Fibroblast of pulmonary artery (primary cell): Measurements from ENCODE around the gene KRTAP1-5.
"Not testable (repeated sequence)": the region's sequence is repeated elsewhere in the genome, so short reads cannot be mapped to it uniquely, and the experiment has no call there.

ENCODE experiments used
- DNase-seq: peaks from one replicate; pipeline ENCODE4 v3.0.0-alpha.2; 2010; ENCODE audit warnings: low read depth
- H3K4me3 ChIP-seq: replicated peaks from 2 replicates; pipeline ENCODE4 v1.5.1; 2011; ENCODE audit warnings: low read depth, mild to moderate bottlenecking, control low read depth, low read length, moderate library complexity
- TF ChIP-seq, protein P1 (sequence below): IDR thresholded peaks from 2 replicates; pipeline ENCODE4 v1.5.1; 2011; ENCODE audit warnings: mild to moderate bottlenecking, control low read depth, low read length, inconsistent platforms; ENCODE audit errors: missing control alignments

The KRTAP1-5 gene

GRCh38 chr17:41065829-41066624 is 39.0 kb upstream of the KRTAP1-5 start, which contains the start of gene KRTAP2-4:
KRTAP2-4 (minus strand) TSS chr17:41065879; CDS start chr17:41065845, 34 bp downstream.
- DNase-seq, result peak; percentile 49
- TF ChIP-seq, protein P1, sequence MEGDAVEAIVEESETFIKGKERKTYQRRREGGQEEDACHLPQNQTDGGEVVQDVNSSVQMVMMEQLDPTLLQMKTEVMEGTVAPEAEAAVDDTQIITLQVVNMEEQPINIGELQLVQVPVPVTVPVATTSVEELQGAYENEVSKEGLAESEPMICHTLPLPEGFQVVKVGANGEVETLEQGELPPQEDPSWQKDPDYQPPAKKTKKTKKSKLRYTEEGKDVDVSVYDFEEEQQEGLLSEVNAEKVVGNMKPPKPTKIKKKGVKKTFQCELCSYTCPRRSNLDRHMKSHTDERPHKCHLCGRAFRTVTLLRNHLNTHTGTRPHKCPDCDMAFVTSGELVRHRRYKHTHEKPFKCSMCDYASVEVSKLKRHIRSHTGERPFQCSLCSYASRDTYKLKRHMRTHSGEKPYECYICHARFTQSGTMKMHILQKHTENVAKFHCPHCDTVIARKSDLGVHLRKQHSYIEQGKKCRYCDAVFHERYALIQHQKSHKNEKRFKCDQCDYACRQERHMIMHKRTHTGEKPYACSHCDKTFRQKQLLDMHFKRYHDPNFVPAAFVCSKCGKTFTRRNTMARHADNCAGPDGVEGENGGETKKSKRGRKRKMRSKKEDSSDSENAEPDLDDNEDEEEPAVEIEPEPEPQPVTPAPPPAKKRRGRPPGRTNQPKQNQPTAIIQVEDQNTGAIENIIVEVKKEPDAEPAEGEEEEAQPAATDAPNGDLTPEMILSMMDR, result no peak
- H3K4me3 ChIP-seq, result no peak within 1 kb of the TSS

GRCh38 chr17:41065016-41065689 is 38.1 kb upstream of the KRTAP1-5 start:
- DNase-seq, result not testable (repeated sequence)

GRCh38 chr17:41064301-41064700 is 37.3 kb upstream of the KRTAP1-5 start:
- TF ChIP-seq, protein P1, result no peak
- no peak overlapping the region for H3K4me3 ChIP-seq
- no peak for DNase-seq

More at GRCh38 chr17:41065016-41065689, 38.1 kb upstream of the KRTAP1-5 start:
- not testable (repeated sequence) for H3K4me3 ChIP-seq

GRCh38 chr17:41063449-41063848 is 36.4 kb upstream of the KRTAP1-5 start:
- DNase-seq, result no peak

DNA sequence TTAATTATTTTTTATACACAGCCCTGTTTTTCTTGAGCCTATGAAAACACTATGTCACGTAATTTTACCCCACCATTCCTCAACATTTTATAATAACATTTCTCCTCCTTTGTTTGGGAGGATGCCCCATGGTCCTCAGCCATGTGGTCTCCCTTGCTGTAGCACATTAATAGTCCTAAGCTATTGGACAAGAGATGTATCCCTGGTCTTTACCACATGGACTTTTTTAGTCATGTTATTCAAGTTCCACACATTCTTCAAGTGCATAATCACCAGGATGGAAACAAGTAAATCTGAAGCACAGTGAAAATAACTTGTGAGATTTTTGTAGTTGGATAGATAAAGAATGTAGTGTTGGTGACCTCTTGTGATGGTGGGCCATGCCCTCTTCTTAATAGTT is 35.0 kb upstream of the KRTAP1-5 start:
- TF ChIP-seq, protein P1, result no peak
- no peak overlapping the region for H3K4me3 ChIP-seq
- DNase-seq, result peak; percentile 65

More at GRCh38 chr17:41063449-41063848, 36.4 kb upstream of the KRTAP1-5 start:
- TF ChIP-seq, protein P1, result no peak
- no peak overlapping the region for H3K4me3 ChIP-seq

DNA sequence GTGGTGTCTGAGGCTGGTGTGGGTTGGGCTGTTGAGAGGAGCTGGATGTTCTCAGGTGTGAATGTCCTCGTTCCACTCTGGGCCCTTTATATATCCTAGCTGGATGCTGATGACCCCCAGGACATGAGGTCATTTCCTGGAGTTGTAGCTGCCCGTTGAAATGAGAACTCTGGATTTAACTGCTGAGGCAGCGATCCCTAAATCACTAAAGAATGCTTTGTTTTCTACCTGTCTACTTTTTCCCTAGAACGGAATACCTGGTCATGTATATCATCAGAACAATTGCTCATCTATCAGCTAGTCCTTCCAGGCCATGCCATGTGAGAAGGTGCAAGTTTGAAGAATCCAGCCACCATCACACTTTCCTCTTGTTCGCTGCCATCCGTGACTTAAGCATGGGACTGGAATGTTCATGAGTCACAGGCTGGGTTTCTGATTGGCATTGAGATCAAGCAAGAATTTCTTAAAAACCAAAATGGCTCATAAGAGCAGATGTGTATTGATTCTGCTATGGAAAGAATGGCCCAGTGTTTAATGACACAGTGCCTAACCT is 33.1 kb upstream of the KRTAP1-5 start, which contains the start of gene KRTAP2-3:
KRTAP2-3 (minus strand) TSS at position 63 of the 553 bp plus-strand sequence. CDS start 64 bp downstream, outside the sequence.
- no peak within 1 kb of the TSS for H3K4me3 ChIP-seq
- DNase-seq, result peak; percentile 66
- TF ChIP-seq, protein P1, result no peak

GRCh38 chr17:41059276-41060051 is 32.5 kb upstream of the KRTAP1-5 start:
- H3K4me3 ChIP-seq, result not testable (repeated sequence)
- DNase-seq, result peak; percentile 49
